Activated effector memory CD4-positive, alpha-beta T cell treated with anti-CD3 and anti-CD28 coated beads, Interleukin-2, amount 50 U/mL, for 16 hours (primary cell): Measurements from ENCODE around the gene GADD45G.

Source experiments
- DNase-seq: peaks from one replicate; pipeline ENCODE4 v3.0.0-alpha.2; 2020

GADD45G gene

GRCh38 chr9:89604729-89605464 lies at the start of gene GADD45G:
Gene GADD45G, plus strand, starts transcription at chr9:89605012. Its CDS starts 110 bp downstream, at chr9:89605122.
- peak; percentile 95 for DNase-seq

- DNase-seq = no peak
These were observed 49.8 kb upstream of the GADD45G start for GRCh38 chr9:89555036-89555415.

GRCh38 chr9:89555451-89556375 lies 49.1 kb upstream of the GADD45G start:
- no peak for DNase-seq

GRCh38 chr9:89558196-89558899 lies 46.5 kb upstream of the GADD45G start:
- no peak for DNase-seq

- DNase-seq = no peak
These were observed 45.9 kb upstream of the GADD45G start for GRCh38 chr9:89558948-89559347.

- no peak for DNase-seq
These were observed 42.5 kb upstream of the GADD45G start for GRCh38 chr9:89562186-89562814.

- no peak for DNase-seq
These were observed 41.1 kb upstream of the GADD45G start for GRCh38 chr9:89563571-89564345.

- no peak for DNase-seq
These were observed 40.4 kb upstream of the GADD45G start for GRCh38 chr9:89564346-89564878.

- DNase-seq = no peak
These were observed 37.2 kb upstream of the GADD45G start for GRCh38 chr9:89567649-89568048.

GRCh38 chr9:89574309-89574708 lies 30.5 kb upstream of the GADD45G start:
- DNase-seq = no peak

- no peak for DNase-seq
These were observed 28.4 kb upstream of the GADD45G start for GRCh38 chr9:89576404-89576839.

GRCh38 chr9:89577363-89577762 lies 27.4 kb upstream of the GADD45G start:
- DNase-seq = no peak

- no peak for DNase-seq
These were observed 24.9 kb upstream of the GADD45G start for GRCh38 chr9:89579741-89580385.

- no peak for DNase-seq
These were observed 18.5 kb upstream of the GADD45G start for GRCh38 chr9:89586311-89586710.

- DNase-seq = no peak
These were observed 16.4 kb upstream of the GADD45G start for GRCh38 chr9:89588271-89588879.

GRCh38 chr9:89590415-89590814 lies 14.4 kb upstream of the GADD45G start:
- DNase-seq = no peak

GRCh38 chr9:89591274-89592212 lies 13.3 kb upstream of the GADD45G start:
- no peak for DNase-seq

- no peak for DNase-seq
These were observed 12.5 kb upstream of the GADD45G start for GRCh38 chr9:89592213-89592815.
